Stomach (tissue), 4 donors: Measurements from ENCODE around the gene DEDD2.

Experiments
- CTCF ChIP-seq, 7 experiments: fragments of 450-650 bp in 4 of 7; fragments of 200-600 bp in 3 of 7; sonication (generic) in 3 of 7; IDR thresholded peaks; one replicate each; pipeline ENCODE4 v1.5.1; 2016 to 2019; ENCODE audit warnings: antibody characterized with exemption in 7 of 7, control low read depth in 2 of 7, mild to moderate bottlenecking in 1 of 7
- EP300 ChIP-seq: sonication (generic); formaldehyde crosslinking; IDR thresholded peaks from one replicate; pipeline ENCODE4 v1.6.1; 2017; ENCODE audit warnings: antibody characterized with exemption
- POLR2A ChIP-seq, 4 donors: fragments of 450-650 bp; IDR thresholded peaks; one replicate each; pipeline ENCODE4 v1.6.1; 2016; ENCODE audit warnings: antibody characterized with exemption in 4 of 4, control low read depth in 2 of 4, mild to moderate bottlenecking in 1 of 4, moderate library complexity in 1 of 4

GRCh38 chr19:42150911-42151361 is 66.5 kb downstream of the DEDD2 start:
- no peak for TF ChIP-seq POLR2A (IDR thresholded peaks at IDR 0.05)
- TF ChIP-seq CTCF (IDR thresholded peaks at IDR 0.05), result no peak
- TF ChIP-seq EP300, result no peak
